ENCODE results near the gene COLEC12.
A peak's percentile ranks its signal among the peaks of the same experiment; 100 is the strongest.

Gene COLEC12

DNA sequence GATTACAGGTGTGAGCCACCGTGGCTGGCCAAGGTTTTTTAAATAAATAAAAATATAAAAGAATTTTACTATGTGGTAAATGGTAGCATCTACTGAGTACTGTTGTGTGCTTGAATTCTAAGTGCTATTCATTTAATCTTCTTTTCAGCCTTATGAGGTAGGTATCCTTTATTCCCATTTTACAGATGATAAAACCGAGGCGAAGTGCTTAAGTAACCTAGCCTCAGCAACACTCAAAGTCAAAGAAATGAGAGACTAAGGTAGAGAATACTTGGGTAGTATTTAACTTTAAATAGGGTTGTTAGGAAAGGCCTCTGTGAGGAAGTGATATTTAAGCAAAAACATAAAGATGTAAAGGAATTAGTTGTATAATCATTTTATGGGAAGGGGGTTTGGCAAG, 227.0 kb downstream of the COLEC12 start:
- H3K9me3 ChIP-seq (ENCODE audit: insufficient read depth, low read depth, low read length) = no peaks in the 10 kb centered on the region
- H2AFZ ChIP-seq (ENCODE audit: low read length) = no peak overlapping the region
- H3K36me3 ChIP-seq (ENCODE audit: insufficient read depth, low read length) = no peaks in the 10 kb centered on the region
- no peaks in the 10 kb centered on the region for H3K27me3 ChIP-seq (ENCODE audit: insufficient read depth, low read length, poor library complexity, severe bottlenecking)
- no peaks in the 10 kb centered on the region for H3F3A ChIP-seq (ENCODE audit: low read depth)
- no peak overlapping the region for H3K4me2 ChIP-seq (ENCODE audit: low read depth, low read length, poor library complexity, severe bottlenecking)
- H3K9me2 ChIP-seq (replicated peaks; ENCODE audit: low read depth, low read length) = no peaks in the 10 kb centered on the region
- peaks cover 5% of the 10 kb centered on the region for H3K79me2 ChIP-seq (ENCODE audit: insufficient read depth, low read length)
- no peak overlapping the region for H3K4me3 ChIP-seq (ENCODE audit: low read length, poor library complexity, severe bottlenecking)
- no peaks in the 10 kb centered on the region for H4K20me1 ChIP-seq (ENCODE audit: insufficient read depth, low read length, poor library complexity, severe bottlenecking)
- no peak overlapping the region for H3K9ac ChIP-seq (ENCODE audit: low read depth, low read length, poor library complexity, severe bottlenecking)
- H3K4me1 ChIP-seq (ENCODE audit: insufficient read depth, low read length, poor library complexity, severe bottlenecking) = peaks cover 10% of the 10 kb centered on the region
- TF ChIP-seq EZH2phosphoT487 (IDR thresholded peaks at IDR 0.05; ENCODE audit: borderline replicate concordance) = no peak
- TF ChIP-seq CTCF (conservative IDR thresholded peaks at IDR 0.05; ENCODE audit: low read length) = no peak

GRCh38 chr18:272650-273049, 227.9 kb downstream of the COLEC12 start:
- no peaks in the 10 kb centered on the region for H3K9me3 ChIP-seq (ENCODE audit: insufficient read depth, low read depth, low read length)
- no peaks in the 10 kb centered on the region for H4K20me1 ChIP-seq (ENCODE audit: insufficient read depth, low read length, poor library complexity, severe bottlenecking)
- H3K79me2 ChIP-seq (ENCODE audit: insufficient read depth, low read length) = peaks cover 10% of the 10 kb centered on the region
- H3K4me3 ChIP-seq (ENCODE audit: low read length, poor library complexity, severe bottlenecking) = no peak overlapping the region
- H3K27me3 ChIP-seq (ENCODE audit: insufficient read depth, low read length, poor library complexity, severe bottlenecking) = no peaks in the 10 kb centered on the region
- H3K4me1 ChIP-seq (ENCODE audit: insufficient read depth, low read length, poor library complexity, severe bottlenecking) = peaks cover 10% of the 10 kb centered on the region
- no peak overlapping the region for H3K9ac ChIP-seq (ENCODE audit: low read depth, low read length, poor library complexity, severe bottlenecking)
- no peak for TF ChIP-seq CTCF (conservative IDR thresholded peaks at IDR 0.05; ENCODE audit: low read length)
- no peak for TF ChIP-seq EZH2phosphoT487 (IDR thresholded peaks at IDR 0.05; ENCODE audit: borderline replicate concordance)
- no peaks in the 10 kb centered on the region for H3K36me3 ChIP-seq (ENCODE audit: insufficient read depth, low read length)
- H3K4me2 ChIP-seq (ENCODE audit: low read depth, low read length, poor library complexity, severe bottlenecking) = no peak overlapping the region
- no peaks in the 10 kb centered on the region for H3F3A ChIP-seq (ENCODE audit: low read depth)
- no peaks in the 10 kb centered on the region for H3K9me2 ChIP-seq (replicated peaks; ENCODE audit: low read depth, low read length)
- no peak overlapping the region for H2AFZ ChIP-seq (ENCODE audit: low read length)

- peak overlapping the region; percentile 89 for H3K4me2 ChIP-seq (ENCODE audit: low read depth, low read length, poor library complexity, severe bottlenecking)
- H3K79me2 ChIP-seq (ENCODE audit: insufficient read depth, low read length) = peaks cover 39% of the 10 kb centered on the region
- H3K27me3 ChIP-seq (ENCODE audit: insufficient read depth, low read length, poor library complexity, severe bottlenecking) = no peaks in the 10 kb centered on the region
- H3K36me3 ChIP-seq (ENCODE audit: insufficient read depth, low read length) = no peaks in the 10 kb centered on the region
- H4K20me1 ChIP-seq (ENCODE audit: insufficient read depth, low read length, poor library complexity, severe bottlenecking) = peaks cover 6% of the 10 kb centered on the region
- no peak overlapping the region for H3K9ac ChIP-seq (ENCODE audit: low read depth, low read length, poor library complexity, severe bottlenecking)
- TF ChIP-seq EZH2phosphoT487 (IDR thresholded peaks at IDR 0.05; ENCODE audit: borderline replicate concordance) (no peak), CTCF (conservative IDR thresholded peaks at IDR 0.05; ENCODE audit: low read length) (no peak)
- no peak overlapping the region for H2AFZ ChIP-seq (ENCODE audit: low read length)
- peaks cover 34% of the 10 kb centered on the region for H3K4me1 ChIP-seq (ENCODE audit: insufficient read depth, low read length, poor library complexity, severe bottlenecking)
- no peaks in the 10 kb centered on the region for H3F3A ChIP-seq (ENCODE audit: low read depth)
- no peaks in the 10 kb centered on the region for H3K9me2 ChIP-seq (replicated peaks; ENCODE audit: low read depth, low read length)
- peak overlapping the region; percentile 80 for H3K4me3 ChIP-seq (ENCODE audit: low read length, poor library complexity, severe bottlenecking)
- no peaks in the 10 kb centered on the region for H3K9me3 ChIP-seq (ENCODE audit: insufficient read depth, low read depth, low read length)
Measured at GRCh38 chr18:269480-270095, 230.9 kb downstream of the COLEC12 start.
